ENCODE measurements around the gene PPP2R1B. TPM values are rescaled to one million over a fixed set of nuclear protein-coding genes. Genes with fewer than 3 reads are reported as not detected.

The PPP2R1B gene
- total RNA-seq, 1 experiment from 2014 or later, result 109 TPM

DNA sequence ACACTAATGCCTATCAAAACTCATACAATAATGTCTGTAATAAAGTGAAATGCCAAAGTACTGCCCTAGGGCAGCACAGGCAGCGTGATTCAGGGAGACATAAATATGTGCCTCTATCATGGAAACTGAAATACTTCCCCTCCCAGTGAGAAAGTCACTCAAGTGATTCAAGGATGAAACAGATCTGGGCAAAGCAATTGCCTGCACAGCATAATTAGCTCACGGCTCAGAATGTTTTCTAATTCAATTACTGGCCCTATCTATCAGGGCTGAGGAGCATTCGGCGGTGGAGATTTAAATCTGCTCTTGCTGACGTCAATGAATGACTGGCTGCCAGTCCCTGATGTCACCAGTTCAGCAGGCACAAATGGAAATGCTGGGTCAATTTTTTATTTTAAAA, 27.7 kb upstream of the PPP2R1B start:
- BruUV-seq (replicated peaks), result no TSS peak
- Mint-ChIP-seq H3K4me1 (ENCODE audit: low read depth, unreplicated experiment) (no peaks in the 10 kb centered on the region), H3K4me3 (ENCODE audit: unreplicated experiment) (no peak overlapping the region), H3K36me3 (ENCODE audit: insufficient read depth, unreplicated experiment) (peaks cover 11% of the 10 kb centered on the region), H3K9me3 (ENCODE audit: unreplicated experiment) (no peaks in the 10 kb centered on the region), H3K27me3 (ENCODE audit: insufficient read depth, unreplicated experiment) (no peaks in the 10 kb centered on the region), H3K27ac (ENCODE audit: unreplicated experiment) (no peak overlapping the region)
- CTCF ChIA-PET, result interaction anchor here (0.6 to 1.8 kb wide), 4 partner anchors 40 to 263 kb away, joined by 3 to 5 read pairs (median 4); no protein-coding TSS in a partner anchor
- TF ChIP-seq, protein P1, sequence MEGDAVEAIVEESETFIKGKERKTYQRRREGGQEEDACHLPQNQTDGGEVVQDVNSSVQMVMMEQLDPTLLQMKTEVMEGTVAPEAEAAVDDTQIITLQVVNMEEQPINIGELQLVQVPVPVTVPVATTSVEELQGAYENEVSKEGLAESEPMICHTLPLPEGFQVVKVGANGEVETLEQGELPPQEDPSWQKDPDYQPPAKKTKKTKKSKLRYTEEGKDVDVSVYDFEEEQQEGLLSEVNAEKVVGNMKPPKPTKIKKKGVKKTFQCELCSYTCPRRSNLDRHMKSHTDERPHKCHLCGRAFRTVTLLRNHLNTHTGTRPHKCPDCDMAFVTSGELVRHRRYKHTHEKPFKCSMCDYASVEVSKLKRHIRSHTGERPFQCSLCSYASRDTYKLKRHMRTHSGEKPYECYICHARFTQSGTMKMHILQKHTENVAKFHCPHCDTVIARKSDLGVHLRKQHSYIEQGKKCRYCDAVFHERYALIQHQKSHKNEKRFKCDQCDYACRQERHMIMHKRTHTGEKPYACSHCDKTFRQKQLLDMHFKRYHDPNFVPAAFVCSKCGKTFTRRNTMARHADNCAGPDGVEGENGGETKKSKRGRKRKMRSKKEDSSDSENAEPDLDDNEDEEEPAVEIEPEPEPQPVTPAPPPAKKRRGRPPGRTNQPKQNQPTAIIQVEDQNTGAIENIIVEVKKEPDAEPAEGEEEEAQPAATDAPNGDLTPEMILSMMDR (IDR thresholded peaks at IDR 0.05; ENCODE audit: insufficient read depth in 1 of 2, low read depth in 1 of 2, low read length in 1 of 2, severe bottlenecking in 1 of 2, unreplicated experiment in 1 of 2), result no peak
- H3K4me1 ChIP-seq, result no peaks in the 10 kb centered on the region
- no peak overlapping the region for H3K4me3 ChIP-seq (ENCODE audit: low read depth, low read length)
- DNase-seq, result no peak
- intact Hi-C loops (cut with micrococcal nuclease; ENCODE audit: unreplicated experiment), result no loop called here
- H3K27me3 ChIP-seq (replicated peaks; ENCODE audit: control insufficient read depth, insufficient read depth, low read length), result no peaks in the 10 kb centered on the region
- no peaks in the 10 kb centered on the region for H3K36me3 ChIP-seq (ENCODE audit: control insufficient read depth, insufficient read depth, low read length)
- POLR2A ChIA-PET, result no interaction called here
- no peaks in the 10 kb centered on the region for H3K9me3 ChIP-seq

DNA sequence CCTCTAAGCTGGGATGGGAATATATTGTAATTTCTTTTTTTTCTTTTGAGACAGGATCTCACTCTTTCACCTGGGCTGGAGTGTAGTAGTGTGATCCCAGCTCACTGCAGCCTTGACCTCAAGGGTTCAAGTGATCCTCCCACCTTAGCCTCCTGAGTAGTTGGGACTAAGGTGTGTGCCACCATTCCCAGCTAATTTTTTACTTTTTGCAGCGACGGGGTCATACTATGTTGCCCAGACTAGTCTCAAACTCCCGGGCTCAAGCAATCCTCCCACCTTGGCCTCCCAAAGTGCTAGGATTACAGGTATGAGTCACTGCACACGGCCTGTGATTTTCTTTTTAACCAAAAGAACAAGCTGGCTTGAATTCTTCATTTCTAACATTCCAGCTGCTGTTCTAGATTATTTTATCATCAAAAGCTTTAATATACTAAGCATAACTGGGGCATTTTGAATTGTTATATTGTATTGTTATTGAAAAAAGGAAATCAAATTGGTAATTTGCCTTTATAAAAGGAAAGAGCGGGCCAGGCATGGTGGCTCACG, 26.8 kb upstream of the PPP2R1B start:
- Histone ChIP-seq H3K36me3 (ENCODE audit: control insufficient read depth, insufficient read depth, low read length) (no peaks in the 10 kb centered on the region), H3K4me3 (ENCODE audit: low read depth, low read length) (no peak overlapping the region), H3K27me3 (replicated peaks; ENCODE audit: control insufficient read depth, insufficient read depth, low read length) (no peaks in the 10 kb centered on the region), H3K4me1 (no peaks in the 10 kb centered on the region), H3K9me3 (no peaks in the 10 kb centered on the region)
- Mint-ChIP-seq H3K27me3 (ENCODE audit: insufficient read depth, unreplicated experiment) (no peaks in the 10 kb centered on the region), H3K4me3 (ENCODE audit: unreplicated experiment) (no peak overlapping the region), H3K36me3 (ENCODE audit: insufficient read depth, unreplicated experiment) (peaks cover 11% of the 10 kb centered on the region), H3K27ac (ENCODE audit: unreplicated experiment) (no peak overlapping the region), H3K4me1 (ENCODE audit: low read depth, unreplicated experiment) (no peaks in the 10 kb centered on the region), H3K9me3 (ENCODE audit: unreplicated experiment) (no peaks in the 10 kb centered on the region)
- ChIA-PET POLR2A (interaction anchor here (0.6 kb wide), 1 partner anchor 26 kb away, joined by 4 read pairs; no protein-coding TSS in a partner anchor), CTCF (interaction anchor here (0.6 to 1.8 kb wide), 6 partner anchors 15 to 264 kb away, joined by 3 to 7 read pairs (median 4); no protein-coding TSS in a partner anchor)
- DNase-seq, result no peak
- intact Hi-C loops (cut with micrococcal nuclease; ENCODE audit: unreplicated experiment), result no loop called here
- TF ChIP-seq, protein P1 (IDR thresholded peaks at IDR 0.05; ENCODE audit: insufficient read depth in 1 of 2, low read depth in 1 of 2, low read length in 1 of 2, severe bottlenecking in 1 of 2, unreplicated experiment in 1 of 2), result no peak
- BruUV-seq (replicated peaks), result no TSS peak

DNA sequence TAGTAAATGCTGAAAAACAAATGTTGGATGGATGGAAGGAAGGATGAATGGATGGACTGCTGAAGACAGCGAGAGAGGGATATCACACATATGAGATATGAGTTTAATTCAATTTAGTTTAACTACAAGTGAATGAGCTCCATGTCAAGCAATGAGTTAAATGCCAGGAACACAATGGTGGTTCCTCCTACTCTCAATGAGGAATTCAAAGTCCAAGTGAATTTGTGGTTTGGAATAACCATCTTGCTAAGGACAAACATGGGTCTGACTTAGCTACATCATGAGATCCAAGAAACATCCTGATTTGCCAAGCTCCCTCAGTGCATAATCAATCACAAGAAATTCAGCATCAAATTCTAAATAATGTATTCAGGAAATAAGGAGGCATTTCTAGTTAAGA, 26.1 kb upstream of the PPP2R1B start:
- intact Hi-C loops (cut with micrococcal nuclease; ENCODE audit: unreplicated experiment), result no loop called here
- CTCF ChIA-PET, result interaction anchor here (1.0 to 1.8 kb wide), 3 partner anchors 14 to 188 kb away, joined by 4 to 7 read pairs (median 5); no protein-coding TSS in a partner anchor
- no TSS peak for BruUV-seq (replicated peaks)

More for the DNA sequence above, 26.1 kb upstream of the PPP2R1B start:
- Histone ChIP-seq H3K9me3 (no peaks in the 10 kb centered on the region), H3K36me3 (ENCODE audit: control insufficient read depth, insufficient read depth, low read length) (no peaks in the 10 kb centered on the region), H3K4me1 (no peaks in the 10 kb centered on the region), H3K27me3 (replicated peaks; ENCODE audit: control insufficient read depth, insufficient read depth, low read length) (no peaks in the 10 kb centered on the region), H3K4me3 (ENCODE audit: low read depth, low read length) (no peak overlapping the region)
- DNase-seq, result no peak
- peaks cover 11% of the 10 kb centered on the region for H3K36me3 Mint-ChIP-seq (ENCODE audit: insufficient read depth, unreplicated experiment)
- H3K9me3 Mint-ChIP-seq (ENCODE audit: unreplicated experiment), result no peaks in the 10 kb centered on the region
- TF ChIP-seq, protein P1 (IDR thresholded peaks at IDR 0.05; ENCODE audit: insufficient read depth in 1 of 2, low read depth in 1 of 2, low read length in 1 of 2, severe bottlenecking in 1 of 2, unreplicated experiment in 1 of 2), result no peak
- H3K4me1 Mint-ChIP-seq (ENCODE audit: low read depth, unreplicated experiment), result no peaks in the 10 kb centered on the region
- H3K27ac Mint-ChIP-seq (ENCODE audit: unreplicated experiment), result no peak overlapping the region
- H3K27me3 Mint-ChIP-seq (ENCODE audit: insufficient read depth, unreplicated experiment), result no peaks in the 10 kb centered on the region
- POLR2A ChIA-PET, result no interaction called here
- H3K4me3 Mint-ChIP-seq (ENCODE audit: unreplicated experiment), result no peak overlapping the region
